ENCODE data around the gene S100A14.

S100A14 gene

DNA sequence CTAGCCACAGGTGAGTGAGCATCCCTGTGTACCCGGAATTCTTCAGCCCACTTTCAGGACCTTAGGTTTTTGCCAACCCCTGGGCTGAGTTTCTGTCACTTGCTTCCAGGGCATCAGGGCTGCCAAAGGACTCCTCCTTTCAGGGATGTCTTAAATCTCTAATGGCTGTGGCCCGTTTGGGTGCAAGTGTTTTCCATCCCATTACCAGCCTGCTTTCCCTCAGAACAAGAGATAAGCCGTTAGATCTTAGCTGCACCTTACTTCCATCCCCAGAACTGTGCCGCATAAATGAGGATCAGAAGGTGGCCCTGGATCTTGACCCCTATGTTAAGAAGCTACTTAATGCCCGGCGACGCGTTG is 43.0 kb upstream of the S100A14 start:
- ChIA-PET POLR2A (interaction anchor here (0.7 to 4.1 kb wide), 8 partner anchors 9 to 331 kb away, joined by 3 to 41 read pairs (median 4); partner anchors contain the start of genes CHTOP, ILF2 and S100A13), CTCF (interaction anchor here (1.3 kb wide), 1 partner anchor 149 kb away, joined by 5 read pairs; no protein-coding TSS in a partner anchor)
- no peak for DNase-seq (ENCODE audit: extremely low spot score)
- TF ChIP-seq TARDBP (IDR thresholded peaks at IDR 0.05) (no peak), FOXA1 (IDR thresholded peaks at IDR 0.05) (no peak), CTBP1 (IDR thresholded peaks at IDR 0.05; ENCODE audit: borderline replicate concordance) (no peak), NFRKB (IDR thresholded peaks at IDR 0.05) (no peak), FOXM1 (IDR thresholded peaks at IDR 0.05; ENCODE audit: borderline replicate concordance) (no peak), SUZ12 (IDR thresholded peaks at IDR 0.05) (no peak), ARNT (IDR thresholded peaks at IDR 0.05) (no peak), FOXK2 (IDR thresholded peaks at IDR 0.05) (no peak), ZNF384 (IDR thresholded peaks at IDR 0.05) (no peak), SP1 (IDR thresholded peaks at IDR 0.05) (no peak), ELF4 (IDR thresholded peaks at IDR 0.05) (no peak), BHLHE40 (IDR thresholded peaks at IDR 0.05; ENCODE audit: borderline replicate concordance) (no peak), HDGF (IDR thresholded peaks at IDR 0.05; ENCODE audit: borderline replicate concordance) (no peak), L3MBTL2 (conservative IDR thresholded peaks at IDR 0.05) (no peak), LEF1 (IDR thresholded peaks at IDR 0.05; ENCODE audit: borderline replicate concordance) (no peak)
- TF ChIP-seq, protein P1, sequence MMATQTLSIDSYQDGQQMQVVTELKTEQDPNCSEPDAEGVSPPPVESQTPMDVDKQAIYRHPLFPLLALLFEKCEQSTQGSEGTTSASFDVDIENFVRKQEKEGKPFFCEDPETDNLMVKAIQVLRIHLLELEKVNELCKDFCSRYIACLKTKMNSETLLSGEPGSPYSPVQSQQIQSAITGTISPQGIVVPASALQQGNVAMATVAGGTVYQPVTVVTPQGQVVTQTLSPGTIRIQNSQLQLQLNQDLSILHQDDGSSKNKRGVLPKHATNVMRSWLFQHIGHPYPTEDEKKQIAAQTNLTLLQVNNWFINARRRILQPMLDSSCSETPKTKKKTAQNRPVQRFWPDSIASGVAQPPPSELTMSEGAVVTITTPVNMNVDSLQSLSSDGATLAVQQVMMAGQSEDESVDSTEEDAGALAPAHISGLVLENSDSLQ (IDR thresholded peaks at IDR 0.05) = no peak

DNA sequence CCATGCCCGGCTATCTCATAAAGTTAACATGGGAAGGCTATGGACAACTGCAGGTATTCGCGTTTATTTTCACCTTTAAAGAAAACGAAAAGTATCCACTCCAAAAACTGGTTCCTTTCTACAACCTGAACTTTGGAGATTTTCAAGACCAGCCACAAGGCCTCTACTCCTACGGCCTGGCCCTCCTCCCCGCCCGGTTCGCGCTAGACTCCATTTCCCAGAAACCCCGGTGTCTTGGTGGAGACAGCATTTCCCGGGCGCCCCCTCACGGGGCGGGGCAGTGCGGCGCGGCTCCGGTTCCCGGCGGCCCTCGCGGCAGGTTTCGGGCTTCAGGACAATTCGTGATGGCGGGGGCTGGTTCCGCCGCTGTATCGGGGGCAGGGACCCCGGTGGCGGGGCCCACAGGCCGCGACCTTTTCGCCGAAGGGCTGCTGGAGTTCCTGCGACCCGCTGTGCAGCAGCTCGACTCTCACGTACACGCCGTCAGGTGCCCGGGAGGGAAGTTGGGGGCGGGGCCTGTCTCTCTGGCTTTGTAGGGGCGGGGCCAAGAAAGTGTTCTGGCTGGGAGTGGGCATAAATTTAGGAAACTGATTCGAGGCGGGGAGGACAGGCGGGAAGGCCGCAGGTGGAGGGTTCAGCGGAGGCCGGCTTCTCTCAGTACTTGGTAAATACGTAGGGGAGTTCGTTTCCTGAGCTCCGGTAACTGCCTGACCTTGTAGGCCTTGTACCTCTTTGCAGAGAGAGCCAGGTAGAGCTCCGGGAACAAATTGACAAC is 42.5 kb upstream of the S100A14 start, which contains the start of gene SNAPIN:
TSS of gene SNAPIN (plus strand) at position 304 of the 775 bp plus-strand sequence. CDS start at position 345, 41 bp downstream.
- peak; percentile 93 for DNase-seq (ENCODE audit: extremely low spot score)
- CTCF ChIA-PET = interaction anchor here (1.3 kb wide), 1 partner anchor 148 kb away, joined by 5 read pairs; no protein-coding TSS in a partner anchor
- TF ChIP-seq FOXM1 (IDR thresholded peaks at IDR 0.05; ENCODE audit: borderline replicate concordance) (no peak), BHLHE40 (IDR thresholded peaks at IDR 0.05; ENCODE audit: borderline replicate concordance) (no peak), SP1 (IDR thresholded peaks at IDR 0.05) (no peak), ELF4 (IDR thresholded peaks at IDR 0.05) (peak; percentile 23; the same call in 1 of the 2 replicates), CTBP1 (IDR thresholded peaks at IDR 0.05; ENCODE audit: borderline replicate concordance) (no peak), FOXA1 (IDR thresholded peaks at IDR 0.05) (no peak), ZNF384 (IDR thresholded peaks at IDR 0.05) (no peak), NFRKB (IDR thresholded peaks at IDR 0.05) (no peak), ARNT (IDR thresholded peaks at IDR 0.05) (0 out of 2 replicates have a peak, but pooled peaks have one; percentile 28), L3MBTL2 (conservative IDR thresholded peaks at IDR 0.05) (no peak; the same call in 1 of the 2 replicates), TARDBP (IDR thresholded peaks at IDR 0.05) (no peak), LEF1 (IDR thresholded peaks at IDR 0.05; ENCODE audit: borderline replicate concordance) (no peak), FOXK2 (IDR thresholded peaks at IDR 0.05) (no peak), HDGF (IDR thresholded peaks at IDR 0.05; ENCODE audit: borderline replicate concordance) (0 out of 2 replicates have a peak, but pooled peaks have one; percentile 16), SUZ12 (IDR thresholded peaks at IDR 0.05) (no peak)
- TF ChIP-seq, protein P1 (IDR thresholded peaks at IDR 0.05) = no peak
- POLR2A ChIA-PET = interaction anchor here (0.8 to 4.1 kb wide), 8 partner anchors 9 to 332 kb away, joined by 3 to 41 read pairs (median 4); partner anchors contain the start of genes CHTOP, ILF2 and S100A13

DNA sequence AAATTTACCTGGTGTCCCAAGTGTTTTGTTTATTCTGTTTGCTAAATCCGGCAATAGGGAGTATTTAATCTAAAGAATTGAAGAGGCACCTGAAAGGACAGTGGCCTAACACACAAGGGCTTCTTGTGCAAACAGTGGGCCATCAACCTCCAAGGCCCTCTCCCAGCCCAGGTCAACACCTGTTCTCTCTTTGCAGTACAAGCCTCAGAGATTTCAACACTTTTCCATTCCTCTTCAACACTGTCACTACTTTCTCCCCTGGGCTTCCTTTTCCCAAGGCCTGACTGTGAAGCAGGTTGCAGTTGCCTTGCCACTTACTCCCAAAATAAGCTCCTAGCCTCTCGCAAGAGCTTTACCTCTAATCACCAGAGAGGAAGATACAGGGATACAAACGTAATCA is 39.2 kb upstream of the S100A14 start:
- CTCF ChIA-PET = no interaction called here
- POLR2A ChIA-PET = interaction anchor here (1.3 to 2.4 kb wide), 2 partner anchors 9 to 21 kb away, joined by 5 to 13 read pairs; partner anchors contain the start of gene CHTOP
- DNase-seq (ENCODE audit: extremely low spot score) = no peak
- TF ChIP-seq CTBP1 (IDR thresholded peaks at IDR 0.05; ENCODE audit: borderline replicate concordance) (no peak), FOXA1 (IDR thresholded peaks at IDR 0.05) (no peak), L3MBTL2 (conservative IDR thresholded peaks at IDR 0.05) (no peak), ELF4 (IDR thresholded peaks at IDR 0.05) (no peak), ZNF384 (IDR thresholded peaks at IDR 0.05) (no peak), NFRKB (IDR thresholded peaks at IDR 0.05) (no peak), BHLHE40 (IDR thresholded peaks at IDR 0.05; ENCODE audit: borderline replicate concordance) (no peak), ARNT (IDR thresholded peaks at IDR 0.05) (no peak), LEF1 (IDR thresholded peaks at IDR 0.05; ENCODE audit: borderline replicate concordance) (no peak), FOXM1 (IDR thresholded peaks at IDR 0.05; ENCODE audit: borderline replicate concordance) (no peak), TARDBP (IDR thresholded peaks at IDR 0.05) (no peak), SP1 (IDR thresholded peaks at IDR 0.05) (no peak), FOXK2 (IDR thresholded peaks at IDR 0.05) (no peak), SUZ12 (IDR thresholded peaks at IDR 0.05) (no peak), HDGF (IDR thresholded peaks at IDR 0.05; ENCODE audit: borderline replicate concordance) (no peak)
- TF ChIP-seq, protein P1 (IDR thresholded peaks at IDR 0.05) = no peak

DNA sequence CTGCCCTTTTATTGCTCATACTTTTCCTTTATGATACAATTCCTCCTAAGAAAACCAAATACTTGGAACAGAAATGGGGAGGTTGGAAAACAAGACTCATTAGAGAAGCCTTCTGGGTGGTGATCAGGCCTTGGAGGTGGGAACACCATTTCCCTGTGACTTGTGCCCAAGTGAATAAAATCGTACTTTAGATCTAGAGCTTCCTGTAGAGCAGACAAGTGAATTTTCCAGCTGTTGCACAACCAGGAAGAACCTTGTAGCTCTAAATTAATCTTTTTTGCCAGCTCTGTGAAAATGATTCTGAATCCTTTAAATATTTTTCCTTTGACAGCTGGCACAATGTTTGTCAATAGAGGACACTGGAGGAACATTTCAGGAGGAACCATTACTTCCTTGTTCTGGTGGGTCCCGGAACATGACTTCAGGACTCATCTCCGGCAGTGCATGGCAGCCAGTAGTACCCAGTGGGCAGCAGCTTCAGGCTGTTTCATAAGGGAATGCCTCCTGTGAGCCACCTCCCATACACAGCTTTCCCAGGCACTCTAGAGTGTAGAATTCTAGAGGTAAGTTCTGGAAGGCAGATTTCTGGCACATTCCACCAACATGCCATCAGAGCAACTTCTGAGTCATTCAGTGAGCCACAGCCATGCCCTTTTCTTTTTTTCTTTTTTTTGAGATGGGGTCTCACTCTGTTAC is 36.8 kb upstream of the S100A14 start:
- POLR2A ChIA-PET = interaction anchor here (0.7 to 2.9 kb wide), 6 partner anchors 9 to 310 kb away, joined by 3 to 21 read pairs (median 3); partner anchors contain the start of genes CHTOP, INTS3, S100A1 and SLC39A1
- no peak for DNase-seq (ENCODE audit: extremely low spot score)
- TF ChIP-seq NFRKB (IDR thresholded peaks at IDR 0.05) (no peak), TARDBP (IDR thresholded peaks at IDR 0.05) (no peak), ARNT (IDR thresholded peaks at IDR 0.05) (no peak), HDGF (IDR thresholded peaks at IDR 0.05; ENCODE audit: borderline replicate concordance) (no peak), SUZ12 (IDR thresholded peaks at IDR 0.05) (no peak), SP1 (IDR thresholded peaks at IDR 0.05) (no peak), ZNF384 (IDR thresholded peaks at IDR 0.05) (no peak), FOXK2 (IDR thresholded peaks at IDR 0.05) (no peak), FOXA1 (IDR thresholded peaks at IDR 0.05) (no peak), L3MBTL2 (conservative IDR thresholded peaks at IDR 0.05) (no peak), BHLHE40 (IDR thresholded peaks at IDR 0.05; ENCODE audit: borderline replicate concordance) (no peak), CTBP1 (IDR thresholded peaks at IDR 0.05; ENCODE audit: borderline replicate concordance) (no peak), LEF1 (IDR thresholded peaks at IDR 0.05; ENCODE audit: borderline replicate concordance) (no peak), FOXM1 (IDR thresholded peaks at IDR 0.05; ENCODE audit: borderline replicate concordance) (no peak), ELF4 (IDR thresholded peaks at IDR 0.05) (no peak)
- TF ChIP-seq, protein P1 (IDR thresholded peaks at IDR 0.05) = no peak
- CTCF ChIA-PET = interaction anchor here (0.8 kb wide), 1 partner anchor 110 kb away, joined by 3 read pairs; no protein-coding TSS in a partner anchor

Data from HEK293T (cell line).